ENCODE measurements around the gene GRIK3.

GRIK3 gene

DNA sequence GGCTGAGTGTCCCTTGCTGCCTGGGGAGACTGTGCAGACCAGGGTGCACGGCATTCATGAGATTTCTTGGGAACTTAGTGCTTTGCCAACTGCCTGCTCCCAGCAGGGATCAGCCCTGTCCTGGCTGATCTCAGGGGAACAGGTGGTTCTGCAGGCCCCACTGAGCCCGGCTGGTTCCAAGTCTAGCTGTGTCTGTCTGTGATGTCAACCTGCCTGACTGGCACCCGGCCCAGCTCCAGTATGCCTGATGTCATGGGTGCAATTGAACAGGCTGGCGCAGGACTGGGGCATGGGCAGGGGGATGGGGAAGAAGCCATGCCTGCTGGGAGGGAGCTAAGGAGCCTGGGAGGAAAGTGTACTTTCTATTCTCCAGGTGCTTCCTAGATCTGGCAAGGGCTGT, 227.1 kb downstream of the GRIK3 start:
- DNase-seq = no peak

DNA sequence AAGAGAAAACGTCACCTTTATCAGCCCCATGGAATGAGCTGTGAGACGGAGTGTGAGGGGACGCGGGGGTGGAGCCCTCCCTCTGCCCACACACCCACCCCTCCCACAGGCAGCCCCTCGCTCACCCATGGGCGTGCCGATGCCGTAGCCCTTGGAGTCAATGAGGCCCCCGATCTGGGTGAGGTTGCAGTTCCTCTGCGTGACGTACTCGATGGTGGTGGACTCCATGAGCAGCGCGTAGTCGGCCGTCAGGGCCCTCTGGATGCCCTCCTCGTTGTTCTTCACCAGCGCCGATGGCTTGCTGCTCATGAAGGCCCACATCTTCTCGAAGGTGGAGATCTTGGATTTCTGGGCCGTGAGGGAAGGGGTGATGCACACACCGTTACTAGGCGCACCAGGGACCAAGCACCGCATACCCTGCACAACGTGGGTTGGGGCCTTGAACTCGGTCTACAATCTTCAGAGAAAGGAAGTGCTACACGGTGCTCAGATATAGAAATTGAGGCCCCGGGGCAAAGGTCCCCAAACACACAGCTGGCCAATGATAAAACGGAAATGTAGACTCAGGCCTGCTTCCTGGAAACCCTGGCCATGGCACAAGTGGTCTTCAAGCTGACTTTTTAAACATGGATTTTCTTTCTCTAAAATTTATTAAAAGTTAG, 228.2 kb downstream of the GRIK3 start:
- DNase-seq = no peak

GRCh38 chr1:36804669-36805314, 229.5 kb downstream of the GRIK3 start:
- no peak for DNase-seq

- DNase-seq = no peak
These were observed 230.3 kb downstream of the GRIK3 start for GRCh38 chr1:36803868-36804570.

GRCh38 chr1:36802018-36802417, 232.3 kb downstream of the GRIK3 start:
- DNase-seq = no peak

DNA sequence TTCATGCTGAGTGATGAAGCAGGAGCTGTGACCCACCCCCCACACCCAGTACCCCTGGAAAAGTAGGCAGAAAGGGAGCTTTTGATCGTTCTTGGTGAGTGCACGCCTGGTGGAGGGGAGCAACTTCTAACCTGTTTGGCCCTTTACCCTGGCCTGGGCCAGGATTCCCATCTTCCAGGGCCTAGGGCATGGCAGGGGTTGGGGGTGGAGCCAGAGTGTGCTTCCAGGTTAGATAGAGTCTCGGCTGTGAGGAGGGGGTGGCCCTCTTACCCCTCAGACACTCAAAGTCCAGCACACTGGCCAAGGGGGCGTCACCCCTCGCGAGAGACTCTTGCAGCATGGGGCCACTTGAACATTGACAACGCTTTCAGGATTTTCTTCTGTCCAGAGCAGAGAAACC, 236.6 kb downstream of the GRIK3 start:
- no peak for DNase-seq

- no peak for DNase-seq
These were observed 237.6 kb downstream of the GRIK3 start for GRCh38 chr1:36796733-36797132.

GRCh38 chr1:36796106-36796590, 238.2 kb downstream of the GRIK3 start:
- no peak for DNase-seq

DNA sequence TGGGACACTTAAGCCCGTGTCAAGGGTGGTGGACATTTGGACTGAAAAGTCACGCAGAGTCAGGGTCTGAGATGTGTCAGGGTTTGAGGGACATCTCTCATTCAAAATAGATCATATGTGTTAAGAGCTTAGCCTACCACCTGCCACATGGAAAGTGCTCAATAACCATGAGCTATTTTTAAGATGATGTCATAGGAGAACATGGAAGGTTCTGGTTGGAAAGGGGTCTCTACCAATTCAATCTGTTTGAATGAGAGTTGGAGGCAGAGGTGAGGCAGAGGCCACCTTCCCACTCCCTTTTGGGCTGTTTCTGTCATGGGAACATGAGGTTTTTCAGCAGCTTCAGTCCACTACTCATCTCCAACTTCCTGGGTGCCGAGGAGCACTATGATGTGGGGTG, 239.9 kb downstream of the GRIK3 start:
- DNase-seq = no peak

GRCh38 chr1:36793452-36793851, 240.9 kb downstream of the GRIK3 start:
- DNase-seq = no peak

DNA sequence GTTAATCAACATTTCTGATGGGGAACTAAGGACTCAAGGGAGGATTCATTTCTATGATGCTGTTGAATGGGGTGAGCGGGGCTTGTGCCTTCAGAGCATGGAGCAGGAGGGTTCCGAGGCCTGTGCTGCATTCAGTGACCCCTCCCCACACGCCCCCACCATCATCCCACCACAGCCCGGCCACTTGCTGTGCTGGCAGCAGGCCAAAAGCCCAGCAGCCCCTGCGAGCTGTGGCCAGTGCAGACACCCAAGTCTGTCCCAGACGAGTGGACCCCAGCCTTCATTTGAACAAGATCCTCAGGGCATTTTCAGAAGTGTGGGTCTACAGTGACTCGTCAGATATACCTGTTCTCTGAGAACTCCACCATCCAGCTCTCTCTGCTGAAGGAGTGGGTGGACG, 242.0 kb downstream of the GRIK3 start:
- DNase-seq = no peak

GRCh38 chr1:36790191-36790590, 244.1 kb downstream of the GRIK3 start:
- no peak for DNase-seq

GRCh38 chr1:36789535-36789934, 244.8 kb downstream of the GRIK3 start:
- DNase-seq = no peak

DNA sequence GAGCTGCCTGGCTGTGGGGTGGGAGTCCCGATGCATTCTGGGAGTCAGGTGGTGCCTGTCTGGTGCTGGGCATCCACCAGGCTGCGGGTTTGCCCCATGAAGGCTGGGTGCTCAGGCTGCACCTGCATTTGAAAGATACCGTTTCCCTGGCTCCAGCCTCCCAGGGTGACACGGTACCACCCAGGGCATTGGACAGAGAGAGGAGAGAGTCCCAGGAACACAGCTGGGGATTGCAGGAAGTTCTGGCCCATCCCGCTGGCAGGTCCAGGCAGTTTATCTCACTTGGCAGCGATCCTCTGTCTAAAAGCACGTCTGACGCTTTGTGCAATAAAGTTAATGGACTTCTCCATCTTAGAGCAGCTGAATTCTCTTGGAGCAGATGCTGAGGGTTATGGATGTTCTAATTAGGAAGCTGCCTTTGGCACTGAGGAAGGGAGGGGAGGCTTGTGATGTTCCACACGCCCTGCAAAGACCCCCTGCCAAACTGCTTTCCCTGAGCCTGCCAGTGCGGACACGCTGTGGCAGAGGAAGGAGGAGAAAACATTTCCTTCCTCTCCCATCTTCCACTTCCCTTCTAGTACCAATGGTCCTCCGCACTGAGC, 246.9 kb downstream of the GRIK3 start:
- no peak for DNase-seq

DNA sequence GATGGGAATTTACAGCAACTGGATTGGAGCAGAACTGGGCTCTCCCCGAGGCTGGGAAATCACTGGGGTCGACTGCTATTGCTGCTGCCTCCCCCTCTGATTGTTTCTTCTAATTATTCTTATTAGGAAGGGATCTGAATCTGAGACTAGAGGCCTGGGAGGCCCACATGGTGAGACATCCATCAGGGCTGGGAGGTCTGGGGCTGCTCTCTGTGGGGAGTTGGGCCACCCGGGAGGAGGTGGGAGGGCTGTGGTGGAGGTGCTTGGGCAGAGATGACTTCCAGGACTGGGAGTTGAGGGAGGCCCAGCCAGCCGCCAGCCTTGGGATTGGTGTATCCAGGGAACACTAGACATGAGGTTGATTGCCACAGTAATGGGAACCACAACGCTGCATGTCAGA, 247.9 kb downstream of the GRIK3 start:
- DNase-seq = no peak

DNA sequence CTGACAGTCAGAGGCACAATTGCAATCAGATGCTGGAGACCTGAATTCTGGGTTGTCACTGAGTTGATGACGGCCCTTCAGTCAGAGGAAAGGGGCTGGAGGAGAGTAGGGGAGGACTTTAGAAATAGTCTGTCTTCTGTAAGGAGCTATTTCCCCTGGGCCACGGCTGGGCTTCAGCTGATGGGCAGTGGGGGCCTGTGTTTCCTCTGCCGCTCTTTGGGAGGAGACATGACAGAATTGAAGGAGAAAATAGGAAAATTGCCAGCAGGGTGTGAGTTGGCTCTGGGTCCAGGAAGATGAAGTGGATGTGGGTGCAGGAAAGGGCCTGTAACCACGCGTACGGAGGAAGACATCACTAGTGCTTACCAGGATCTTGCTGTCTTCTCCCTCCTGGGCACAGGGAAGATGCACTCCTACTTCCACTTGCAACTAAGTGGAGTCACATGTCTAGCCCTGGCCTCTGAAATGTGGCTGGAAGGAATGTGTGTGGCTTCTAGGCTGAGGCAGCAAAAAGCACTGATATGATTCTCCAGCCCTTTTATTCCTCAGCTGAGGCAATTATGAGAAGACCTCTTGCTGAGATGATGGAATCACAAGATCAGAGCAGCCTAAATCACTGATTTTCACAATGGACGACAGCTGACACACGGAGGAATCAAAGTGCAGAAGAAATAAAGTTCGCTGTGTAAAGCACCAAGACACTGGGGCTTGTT, 250.0 kb downstream of the GRIK3 start:
- DNase-seq = no peak

DNA sequence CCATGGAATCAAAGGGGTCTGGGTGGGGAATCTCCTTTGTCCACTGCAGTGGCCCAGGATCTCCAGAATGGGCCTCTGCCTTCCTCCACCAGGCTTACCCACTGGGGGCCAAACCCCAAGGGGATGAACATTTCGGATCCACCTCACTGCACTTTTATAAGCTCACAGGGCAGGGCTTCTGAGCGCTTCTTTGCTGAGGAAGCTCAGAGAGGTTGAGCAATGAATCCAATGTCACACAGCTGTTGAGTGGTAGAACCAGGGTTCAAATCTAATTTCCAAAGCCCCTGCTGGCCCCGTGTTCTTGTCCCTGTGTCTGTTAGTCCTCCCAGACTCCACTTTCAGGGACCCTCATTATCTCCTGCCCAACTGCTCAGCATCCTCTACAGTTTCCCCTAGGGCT, 250.8 kb downstream of the GRIK3 start:
- no peak for DNase-seq

DNA sequence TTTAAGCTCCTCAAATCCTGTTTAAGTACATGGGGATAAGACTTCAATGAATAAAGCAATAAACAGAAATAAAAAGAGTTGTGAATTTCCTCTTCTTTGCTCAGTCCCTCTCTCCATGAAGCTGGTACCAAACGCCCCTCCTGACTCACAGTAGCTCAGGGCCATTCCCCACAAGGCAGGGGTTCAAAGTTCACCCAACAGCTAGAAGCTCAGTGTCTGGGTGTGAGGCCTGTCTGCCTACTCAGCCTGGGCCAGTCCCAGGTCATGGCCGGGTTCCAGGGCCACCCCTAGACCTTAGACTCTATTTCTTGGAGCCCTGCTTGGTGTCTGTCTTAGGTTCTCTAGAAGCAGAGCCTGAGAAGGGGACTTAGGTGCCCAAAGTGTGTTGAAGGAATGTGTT, 251.5 kb downstream of the GRIK3 start:
- DNase-seq = no peak

DNA sequence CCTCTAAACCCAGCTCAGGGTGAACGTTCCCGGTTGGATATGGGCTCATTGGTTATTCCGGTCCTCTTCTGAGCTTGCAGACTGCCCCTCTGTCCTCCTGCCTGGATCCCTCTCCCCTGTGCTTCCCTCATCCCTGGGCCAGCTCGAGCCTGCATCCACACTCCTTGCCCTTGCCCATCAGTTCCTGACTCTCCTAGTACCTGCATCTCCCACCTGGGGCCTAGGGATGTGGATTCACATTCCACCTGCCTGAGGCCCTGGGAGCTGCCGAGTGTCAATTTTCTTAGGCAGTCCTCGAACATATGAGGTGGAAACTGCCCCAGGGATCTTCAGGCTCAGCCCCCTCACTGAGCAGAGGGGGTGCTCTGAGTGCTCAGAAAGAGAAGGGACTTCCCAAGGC, 252.2 kb downstream of the GRIK3 start:
- DNase-seq = no peak

DNA sequence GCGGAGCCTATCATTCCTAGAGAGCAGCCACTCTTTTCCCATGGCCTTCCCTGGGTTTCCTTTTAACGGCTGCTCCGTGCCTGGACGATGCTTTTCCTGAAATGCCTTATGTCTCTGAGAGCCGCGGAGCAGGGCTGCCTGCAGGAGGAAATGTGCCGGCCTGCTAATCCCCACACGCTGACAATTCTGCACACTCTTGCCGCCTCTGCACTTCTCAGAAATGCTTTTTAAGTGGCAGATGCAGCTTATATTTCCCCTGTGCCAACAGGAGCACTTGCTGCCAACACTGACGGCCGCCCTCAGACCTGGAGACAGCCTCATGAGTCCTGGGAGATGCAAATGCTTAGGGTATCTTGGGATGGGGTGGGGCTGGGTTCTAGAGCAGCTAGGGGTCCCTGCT, 253.2 kb downstream of the GRIK3 start:
- DNase-seq = no peak

- DNase-seq = no peak
These were observed 255.6 kb downstream of the GRIK3 start for GRCh38 chr1:36778740-36779139.

- DNase-seq = no peak
These were observed 257.1 kb downstream of the GRIK3 start for GRCh38 chr1:36776948-36777831.
